GM18951 (cell line): ENCODE data around the gene SEC16A.

ENCODE experiments used
- POLR2A ChIP-seq: IDR thresholded peaks from 4 replicates; pipeline ENCODE4 v1.6.1; 2011; ENCODE audit warnings: mild to moderate bottlenecking; ENCODE audit not compliant: insufficient read length, insufficient read depth; ENCODE audit errors: extremely low read depth
- in situ Hi-C: fragments of 300-500 bp; cut with MboI; formaldehyde crosslinking; loops from one replicate; pipeline ENCODE4 v1.12.0; 2022; ENCODE audit warnings: low sequenced_read_pairs, mixed read lengths, inconsistent platforms; ENCODE audit not compliant: unreplicated experiment

Gene SEC16A

GRCh38 chr9:136526625-136527066, 43.8 kb upstream of the SEC16A start:
- TF ChIP-seq POLR2A, result no peak
- in situ Hi-C loops, result no loop called here

- TF ChIP-seq POLR2A, result no peak
Observed at GRCh38 chr9:136525841-136526499, 43.1 kb upstream of the SEC16A start.

GRCh38 chr9:136525207-136525606, 42.4 kb upstream of the SEC16A start:
- no peak for TF ChIP-seq POLR2A
- in situ Hi-C loops, result no loop called here

More at GRCh38 chr9:136525841-136526499, 43.1 kb upstream of the SEC16A start:
- in situ Hi-C loops, result no loop called here

GRCh38 chr9:136522314-136523237, 39.7 kb upstream of the SEC16A start:
- in situ Hi-C loops, result no loop called here
- no peak for TF ChIP-seq POLR2A

GRCh38 chr9:136521537-136521936, 38.7 kb upstream of the SEC16A start:
- in situ Hi-C loops, result no loop called here
- no peak for TF ChIP-seq POLR2A

- no peak for TF ChIP-seq POLR2A
- in situ Hi-C loops, result no loop called here
Observed at GRCh38 chr9:136520053-136520540, 37.3 kb upstream of the SEC16A start.

GRCh38 chr9:136519263-136520052, 36.6 kb upstream of the SEC16A start:
- in situ Hi-C loops, result no loop called here
- no peak for TF ChIP-seq POLR2A

GRCh38 chr9:136518623-136519022, 35.8 kb upstream of the SEC16A start:
- no peak for TF ChIP-seq POLR2A
- in situ Hi-C loops, result no loop called here

- no peak for TF ChIP-seq POLR2A
- in situ Hi-C loops, result no loop called here
Observed at GRCh38 chr9:136517950-136518349, 35.1 kb upstream of the SEC16A start.

- in situ Hi-C loops, result no loop called here
- TF ChIP-seq POLR2A, result no peak
Observed at GRCh38 chr9:136517012-136517743, 34.3 kb upstream of the SEC16A start.

- TF ChIP-seq POLR2A, result no peak
- in situ Hi-C loops, result no loop called here
Observed at GRCh38 chr9:136516191-136516654, 33.4 kb upstream of the SEC16A start.

- TF ChIP-seq POLR2A, result no peak
- in situ Hi-C loops, result no loop called here
Observed at GRCh38 chr9:136515276-136515675, 32.4 kb upstream of the SEC16A start.
